H1 (cell line): ENCODE results near the gene ELP4. TPM values are rescaled to one million over a fixed set of nuclear protein-coding genes. Genes with fewer than 3 reads are reported as not detected.
"Not testable (repeated sequence)": the region's sequence is repeated elsewhere in the genome, so short reads cannot be mapped to it uniquely, and the experiment has no call there.

Experiments used
- CTCF ChIA-PET: fragments of 300-600 bp; sonication (Branson Sonifier 250); formaldehyde crosslinking; loops from one replicate; lab custom pipeline; 2021; ENCODE audit not compliant: partially characterized antibody; lab: Charles Lee
- POLR2A ChIA-PET: fragments of 300-600 bp; sonication (Branson Sonifier 250); formaldehyde crosslinking; loops from one replicate; lab custom pipeline; 2021; ENCODE audit warnings: inconsistent platforms; ENCODE audit not compliant: partially characterized antibody; lab: Charles Lee
- DNase-seq, 2 experiments: peaks; one replicate each; pipeline versions ENCODE4 v3.0.0 to v3.0.0-alpha.2; 2010 to 2022; ENCODE audit warnings: low spot score in 2 of 2, low read depth in 1 of 2, mixed read lengths in 1 of 2
- FAIRE-seq: peaks from 2 replicates; lab custom pipeline; 2011; peaks lifted over from hg19 to GRCh38; lab: Jason Lieb, UNC
- H2AFZ ChIP-seq: 2 replicates; pipeline ENCODE4 v1.8.1; 2012; ENCODE audit warnings: low read length, inconsistent platforms
- H2AK5ac ChIP-seq: 2 replicates; pipeline ENCODE4 v1.6.1; 2013; ENCODE audit warnings: low read depth, low read length
- H2BK120ac ChIP-seq: replicated peaks from 2 replicates; pipeline ENCODE3; 2013; ENCODE audit warnings: low read depth, low read length, inconsistent platforms
- H2BK12ac ChIP-seq: 2 replicates; pipeline ENCODE4 v1.6.1; 2013; ENCODE audit warnings: low read depth, low read length
- H2BK15ac ChIP-seq: 2 replicates; pipeline ENCODE4 v1.6.1; 2013; ENCODE audit warnings: low read length
- H2BK20ac ChIP-seq: 2 replicates; pipeline ENCODE4 v1.6.1; 2013; ENCODE audit warnings: low read length
- H2BK5ac ChIP-seq: 2 replicates; pipeline ENCODE4 v1.6.1; 2013; ENCODE audit warnings: low read depth, low read length
- H3K14ac ChIP-seq: 2 replicates; pipeline ENCODE4 v1.6.1; 2013; ENCODE audit warnings: inconsistent platforms; ENCODE audit not compliant: insufficient read length
- H3K18ac ChIP-seq: 2 replicates; pipeline ENCODE4 v1.6.1; 2013; ENCODE audit warnings: low read length; ENCODE audit errors: extremely low read depth
- H3K23ac ChIP-seq: 2 replicates; pipeline ENCODE4 v1.6.1; 2013; ENCODE audit warnings: inconsistent platforms; ENCODE audit not compliant: insufficient read length
- H3K23me2 ChIP-seq: 2 replicates; pipeline ENCODE4 v1.6.1; 2013; ENCODE audit warnings: low read depth, low read length
- H3K27ac ChIP-seq: 2 replicates; pipeline ENCODE4 v1.6.1; 2011; ENCODE audit warnings: low read depth, low read length, inconsistent platforms
- H3K27me3 ChIP-seq, 4 experiments: replicated peaks in 1 of 4; 1 replicate in 1 of 4; 2 replicates in 3 of 4; pipeline versions ENCODE4 v1.6.1 to v1.8.1; 2011 to 2013; ENCODE audit warnings: low read length in 3 of 4, mild to moderate bottlenecking in 3 of 4, inconsistent platforms in 2 of 4, mixed read lengths in 2 of 4, moderate library complexity in 1 of 4; ENCODE audit not compliant: control insufficient read depth in 3 of 4, insufficient read depth in 3 of 4; ENCODE audit errors: extremely low read depth in 1 of 4
- H3K36me3 ChIP-seq, 4 experiments: 2 replicates each; pipeline versions ENCODE4 v1.6.1 to v1.8.1; 2011 to 2013; ENCODE audit warnings: mild to moderate bottlenecking in 4 of 4, low read length in 3 of 4, moderate library complexity in 2 of 4, control low read depth in 1 of 4, inconsistent platforms in 1 of 4; ENCODE audit not compliant: insufficient read depth in 4 of 4, control insufficient read depth in 2 of 4
- H3K4ac ChIP-seq: replicated peaks from 2 replicates; pipeline ENCODE3; 2013; ENCODE audit warnings: low read length, low read depth, mixed read lengths, inconsistent platforms; ENCODE audit not compliant: insufficient read length
- H3K4me1 ChIP-seq, 4 experiments: replicated peaks in 1 of 4; 1 replicate in 1 of 4; 2 replicates in 3 of 4; pipeline versions ENCODE4 v1.6.1 to v1.8.1; 2011 to 2013; ENCODE audit warnings: low read length in 3 of 4, inconsistent platforms in 2 of 4, mixed read lengths in 1 of 4; ENCODE audit not compliant: insufficient read depth in 4 of 4, control insufficient read depth in 3 of 4
- H3K4me2 ChIP-seq, 2 experiments: 2 replicates each; pipeline versions ENCODE4 v1.6.1 to v1.8.1; 2011 to 2013; ENCODE audit warnings: low read depth in 2 of 2, low read length in 2 of 2, control low read depth in 1 of 2, inconsistent platforms in 1 of 2, mild to moderate bottlenecking in 1 of 2; ENCODE audit not compliant: insufficient read depth in 1 of 2
- H3K4me3 ChIP-seq, 4 experiments: fragments of 200-600, 300-600 bp in 1 of 4; sonication (generic), shearing (Covaris generic), sonication (Bioruptor Twin) in 1 of 4; 2 replicates each; pipeline versions ENCODE4 v1.5.1 to v1.8.1; 2011 to 2016; ENCODE audit warnings: low read length in 4 of 4, low read depth in 3 of 4, control low read depth in 2 of 4, inconsistent platforms in 2 of 4, mild to moderate bottlenecking in 2 of 4, mixed read lengths in 1 of 4, moderate library complexity in 1 of 4; ENCODE audit not compliant: insufficient read depth in 2 of 4; ENCODE audit errors: extremely low read depth in 1 of 4
- H3K56ac ChIP-seq: replicated peaks from 2 replicates; pipeline ENCODE3; 2013; ENCODE audit warnings: low read depth, mild to moderate bottlenecking, mixed read lengths, low read length, inconsistent platforms; ENCODE audit not compliant: insufficient read length
- H3K79me1 ChIP-seq: 2 replicates; pipeline ENCODE4 v1.6.1; 2013; ENCODE audit warnings: low read depth, low read length, control low read depth
- H3K79me2 ChIP-seq, 2 experiments: 2 replicates each; pipeline versions ENCODE4 v1.6.1 to v1.8.1; 2012 to 2013; ENCODE audit warnings: low read length in 2 of 2, mild to moderate bottlenecking in 2 of 2, inconsistent platforms in 1 of 2; ENCODE audit not compliant: insufficient read depth in 2 of 2, control insufficient read depth in 1 of 2
- H3K9ac ChIP-seq, 4 experiments: replicated peaks in 1 of 4; 1 replicate in 1 of 4; 2 replicates in 3 of 4; pipeline versions ENCODE4 v1.6.1 to v1.8.1; 2011 to 2013; ENCODE audit warnings: low read depth in 3 of 4, low read length in 3 of 4, control low read depth in 2 of 4, mild to moderate bottlenecking in 2 of 4, moderate library complexity in 2 of 4, inconsistent platforms in 1 of 4; ENCODE audit errors: extremely low read depth in 1 of 4
- H3K9me3 ChIP-seq, 2 experiments: 2 replicates each; pipeline versions ENCODE4 v1.6.1 to v1.8.1; 2012 to 2013; ENCODE audit warnings: mild to moderate bottlenecking in 2 of 2, moderate library complexity in 2 of 2, control low read depth in 1 of 2, inconsistent platforms in 1 of 2, low read depth in 1 of 2, low read length in 1 of 2, mixed read lengths in 1 of 2; ENCODE audit not compliant: insufficient read depth in 2 of 2
- H4K20me1 ChIP-seq, 2 experiments: replicated peaks in 1 of 2; 2 replicates each; pipeline versions ENCODE3 to v1.8.1; 2011 to 2013; ENCODE audit warnings: inconsistent platforms in 2 of 2, low read length in 2 of 2, mild to moderate bottlenecking in 1 of 2; ENCODE audit not compliant: insufficient read depth in 2 of 2, control insufficient read depth in 1 of 2
- H4K5ac ChIP-seq: 2 replicates; pipeline ENCODE4 v1.6.1; 2013; ENCODE audit warnings: low read length, low read depth, mixed read lengths, inconsistent platforms; ENCODE audit not compliant: insufficient read length
- H4K8ac ChIP-seq: 2 replicates; pipeline ENCODE4 v1.8.0; 2013; ENCODE audit warnings: mild to moderate bottlenecking, moderate library complexity, low read length, inconsistent platforms; ENCODE audit not compliant: insufficient read depth; ENCODE audit errors: extremely low read depth
- H4K91ac ChIP-seq: replicated peaks from 2 replicates; pipeline ENCODE3; 2013; ENCODE audit warnings: low read length, mixed read lengths, inconsistent platforms; ENCODE audit not compliant: insufficient read length
- WGBS, 2 experiments: shearing (Covaris generic) in 1 of 2; methylation state at CpG; one replicate each; pipeline versions ENCODE4 v1.1.6 to v1.1.7; 2013 to 2015; ENCODE audit warnings: low lambda C conversion rate in 2 of 2, mixed read lengths in 2 of 2, inconsistent platforms in 1 of 2, low coverage in 1 of 2, missing lambda C conversion rate in 1 of 2; ENCODE audit not compliant: insufficient replicate concordance in 2 of 2, insufficient coverage in 1 of 2, insufficient read length in 1 of 2; ENCODE audit errors: extremely low coverage in 1 of 2, missing lambda C conversion rate in 1 of 2; 5-methylcytosine and 5-hydroxymethylcytosine counted together
- polyA plus RNA-seq, 7 experiments: library from polyadenylated mRNA; depleted of rRNA in 3 of 7; stranded (reverse) in 5 of 7; unstranded in 2 of 7; fragments of >200 nt in 5 of 7; fragments of 200-250 nt in 2 of 7; gene quantifications; 1 replicate in 5 of 7; 2 replicates in 1 of 7; 4 replicates in 1 of 7; pipeline versions ENCODE4 v1.2.1 to v1.2.3, GENCODE V29; 2011 to 2013; ENCODE audit warnings: missing spikeins in 2 of 7, mixed read lengths in 2 of 7
- total RNA-seq: library from RNA; stranded (reverse); fragmentation: NEBNext Ultra II Directional; extraction: Animal tissue kit (Norgen Biotek cat#: 25700); gene quantifications from 2 replicates; pipeline ENCODE4 v1.2.1, GENCODE V29; 2021

Gene ELP4
- total and polyA plus RNA-seq, 2 of the 8 experiments (the other 6 are each of a cell fraction or from before 2014, with no cell fraction given): 14.0 to 18.6 TPM

GRCh38 chr11:31493762-31494161 lies 15.8 kb upstream of the ELP4 start:
- H2AFZ ChIP-seq, H3K23me2 ChIP-seq, H3K18ac ChIP-seq, H3K56ac ChIP-seq, FAIRE-seq, H3K14ac ChIP-seq, H2AK5ac ChIP-seq, H3K4me3 ChIP-seq, H3K79me1 ChIP-seq, H3K4me1 ChIP-seq, H2BK5ac ChIP-seq, H3K4me2 ChIP-seq, H2BK120ac ChIP-seq, H3K27me3 ChIP-seq, H3K23ac ChIP-seq, H4K8ac ChIP-seq, H3K4ac ChIP-seq, H3K9ac ChIP-seq, H2BK15ac ChIP-seq, DNase-seq, H3K9me3 ChIP-seq, H2BK12ac ChIP-seq, H2BK20ac ChIP-seq, H4K20me1 ChIP-seq, POLR2A ChIA-PET, H3K27ac ChIP-seq, H4K5ac ChIP-seq, H4K91ac ChIP-seq: not testable (repeated sequence)
- 95% methylated on average over 4 of the region's 4 CpGs; no CpG with 5 or more reads in 1 of the 2 experiments for WGBS, 2 experiments
- H3K36me3 ChIP-seq: peaks cover 0 to 16% (median 0%) of the 10 kb centered on the region in 4 experiments; a peak in 4 of 8 replicates
- peaks cover 3 to 72% of the 10 kb centered on the region in 2 experiments; a peak in 2 of 4 replicates for H3K79me2 ChIP-seq
- CTCF ChIA-PET: interaction anchor here (1.0 kb wide), 1 partner anchor 10 kb away, joined by 3 read pairs; no protein-coding TSS in a partner anchor
